Measurements from ENCODE around the gene NDUFS8.
"Not testable (repeated sequence)": the region's sequence is repeated elsewhere in the genome, so short reads cannot be mapped to it uniquely, and the experiment has no call there.

Gene NDUFS8

GRCh38 chr11:68030318-68031143 is at the start of gene NDUFS8:
Gene NDUFS8, plus strand, starts transcription at chr11:68030681. Its CDS starts 1,471 bp downstream, at chr11:68032152.
- DNase-seq, result peak; percentile 99

GRCh38 chr11:67981226-67981625 is 49.3 kb upstream of the NDUFS8 start:
- not testable (repeated sequence) for DNase-seq

DNA sequence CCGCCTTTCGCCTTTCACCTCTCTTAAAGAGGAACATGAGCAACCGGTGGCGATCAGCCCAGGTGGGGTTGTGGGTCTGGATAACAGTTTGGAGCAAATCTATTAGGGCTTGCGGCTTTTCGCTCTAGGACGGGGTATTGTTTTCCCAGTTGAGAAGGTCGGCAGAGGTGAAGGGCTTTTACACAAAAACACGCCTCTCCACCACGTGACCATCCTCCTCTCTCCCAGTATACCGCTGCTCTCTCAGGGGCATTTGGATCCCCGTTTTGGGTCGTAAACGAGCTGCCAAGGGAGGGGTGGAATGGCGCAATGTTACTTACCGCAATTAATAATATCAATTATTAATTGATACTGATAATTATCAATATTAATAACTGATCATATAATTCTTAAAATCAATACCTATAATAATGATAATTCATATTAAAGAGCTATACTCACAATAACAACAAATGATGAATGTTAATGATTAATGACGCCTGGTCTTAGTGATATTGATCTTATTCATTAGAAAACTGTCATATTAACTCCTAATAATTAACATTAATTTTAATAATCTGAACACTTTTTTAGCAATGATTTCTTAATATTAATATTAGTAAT is 48.1 kb upstream of the NDUFS8 start:
- DNase-seq, result not testable (repeated sequence)

DNA sequence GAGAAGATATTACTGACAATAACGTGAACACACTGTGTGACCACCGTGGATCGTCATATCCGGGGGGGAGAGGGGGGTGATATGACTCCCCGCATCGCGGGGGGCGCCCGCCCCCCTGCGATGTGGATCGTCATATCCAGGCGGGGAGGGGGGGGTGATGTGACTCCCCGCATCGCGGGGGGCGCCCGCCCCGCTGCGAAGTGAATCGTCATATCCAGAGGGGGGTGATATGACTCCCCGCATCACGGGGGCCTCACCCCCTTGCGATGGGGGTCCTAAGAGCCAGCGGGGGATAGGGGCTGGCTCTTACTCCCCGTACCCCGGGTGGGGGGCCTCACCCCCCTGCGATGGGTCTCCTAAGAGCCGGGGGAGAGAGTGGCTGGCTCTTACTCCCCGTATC is 46.5 kb upstream of the NDUFS8 start:
- no peak for DNase-seq

GRCh38 chr11:67985302-67985701 is 45.2 kb upstream of the NDUFS8 start:
- DNase-seq, result not testable (repeated sequence)

- not testable (repeated sequence) for DNase-seq
Measured at GRCh38 chr11:67990546-67991346, 39.7 kb upstream of the NDUFS8 start.

- not testable (repeated sequence) for DNase-seq
Measured at GRCh38 chr11:67991347-67992121, 38.9 kb upstream of the NDUFS8 start.

- DNase-seq, result peak; percentile 29
Measured at GRCh38 chr11:67993821-67994220, 36.7 kb upstream of the NDUFS8 start.

GRCh38 chr11:67994387-67994786 is 36.1 kb upstream of the NDUFS8 start:
- not testable (repeated sequence) for DNase-seq

- DNase-seq, result not testable (repeated sequence)
Measured at GRCh38 chr11:67995129-67995528, 35.4 kb upstream of the NDUFS8 start.

DNA sequence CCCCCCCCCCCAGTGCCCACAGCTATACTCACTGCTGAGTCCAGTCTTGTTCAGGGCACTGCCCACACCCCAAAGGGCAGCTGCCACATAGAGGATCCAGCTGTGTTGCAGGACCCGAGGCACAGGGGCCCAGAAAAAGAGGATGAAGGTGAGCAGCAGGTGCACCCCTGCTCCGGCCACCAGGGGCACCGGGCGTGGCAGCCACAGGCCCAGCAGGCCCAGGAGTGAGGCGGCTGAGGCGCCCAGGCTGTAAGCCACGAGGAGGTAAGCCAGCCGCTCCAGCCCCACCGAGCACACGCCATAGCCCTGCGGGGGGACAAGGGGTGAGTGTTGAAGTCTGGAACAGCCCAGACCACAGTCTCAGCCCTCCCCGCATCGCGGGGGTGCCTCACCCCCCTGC is 34.9 kb upstream of the NDUFS8 start:
- DNase-seq, result not testable (repeated sequence)

DNA sequence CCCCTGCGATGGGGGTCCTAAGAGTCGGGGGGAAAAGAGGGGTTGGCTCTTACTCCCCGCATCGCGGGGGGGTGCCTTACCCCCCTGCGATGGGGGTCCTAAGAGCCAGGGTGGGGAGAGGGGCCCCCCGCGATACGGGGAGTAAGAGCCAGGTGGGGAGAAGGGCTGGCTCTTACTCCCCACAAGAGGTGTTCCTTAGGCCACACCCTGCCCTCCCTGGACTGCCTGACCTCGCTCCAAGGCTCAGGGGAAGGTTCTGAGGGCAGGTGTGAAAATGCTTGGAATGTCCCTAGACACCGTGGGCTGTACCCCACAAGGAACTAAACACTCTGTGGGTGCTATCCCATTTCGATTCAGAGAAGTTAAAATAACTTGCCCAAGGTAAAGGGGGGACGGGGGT is 34.4 kb upstream of the NDUFS8 start:
- DNase-seq, result no peak

GRCh38 chr11:67996622-67997474 is 33.6 kb upstream of the NDUFS8 start:
- peak; percentile 78 for DNase-seq

GRCh38 chr11:67997475-67997921 is 33.0 kb upstream of the NDUFS8 start:
- DNase-seq, result no peak

DNA sequence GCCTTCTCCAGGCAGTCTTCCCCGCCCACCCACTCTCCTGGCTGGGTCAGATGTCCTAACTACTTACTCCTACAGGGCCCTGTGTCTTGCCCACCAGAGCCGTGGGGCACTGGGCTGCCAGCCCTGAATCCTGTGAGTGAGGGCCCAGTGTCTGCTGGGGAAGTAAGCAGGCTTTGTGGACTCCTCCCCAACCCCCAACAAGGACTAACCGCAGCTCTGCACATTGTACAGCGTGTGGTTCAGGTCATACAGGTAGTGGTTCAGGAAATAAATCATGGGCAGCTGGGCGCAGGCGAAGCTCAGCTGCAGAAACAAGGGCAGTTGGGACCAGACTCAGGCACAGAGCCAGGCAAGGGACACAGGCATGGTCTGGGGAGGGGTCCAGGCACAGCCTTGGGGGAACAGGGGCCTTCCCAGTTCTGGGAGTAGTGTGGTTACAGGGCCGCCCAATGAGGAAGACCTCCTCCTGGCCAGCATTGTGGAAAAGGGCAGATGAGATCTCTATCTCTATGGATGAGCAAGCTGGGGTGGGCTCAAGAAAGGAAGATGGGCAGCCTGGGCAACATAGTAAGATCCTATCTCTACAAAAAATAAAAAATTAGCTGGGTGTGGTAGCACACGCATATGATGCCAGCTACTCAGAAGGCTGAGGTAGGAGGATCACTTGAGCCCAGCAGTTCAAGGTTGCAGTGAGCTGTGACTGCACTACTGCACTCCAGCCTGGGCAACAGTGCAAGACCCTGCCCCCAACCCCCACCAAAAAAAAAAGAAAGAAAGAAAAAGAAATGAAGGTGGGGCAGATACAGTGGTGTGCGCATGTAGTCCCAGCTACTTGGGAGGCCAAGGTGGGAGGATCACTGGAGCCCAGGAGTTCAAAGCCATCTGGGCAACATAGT is 32.1 kb upstream of the NDUFS8 start:
- no peak for DNase-seq

GRCh38 chr11:67999201-67999629 is 31.3 kb upstream of the NDUFS8 start:
- no peak for DNase-seq

GRCh38 chr11:67999704-68000103 is 30.8 kb upstream of the NDUFS8 start:
- DNase-seq, result no peak

DNA sequence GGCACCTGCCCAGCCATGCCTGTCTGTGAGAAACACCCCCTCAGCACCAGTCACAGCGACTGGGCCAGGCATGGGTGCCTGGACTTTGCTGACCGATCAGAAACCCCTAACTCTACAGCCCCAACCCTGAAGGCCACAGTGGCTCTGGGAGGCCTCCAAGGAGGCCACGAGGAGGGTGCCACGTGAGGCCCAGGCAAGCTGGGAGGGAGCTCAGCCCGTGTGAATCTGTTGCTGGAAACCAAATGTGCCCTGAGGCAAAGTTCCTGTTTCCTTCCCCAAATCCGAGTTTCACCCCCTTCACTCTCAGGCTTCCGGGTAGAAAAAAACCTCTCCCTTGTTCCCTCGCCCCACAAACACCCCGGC is 27.9 kb upstream of the NDUFS8 start:
- no peak for DNase-seq

DNA sequence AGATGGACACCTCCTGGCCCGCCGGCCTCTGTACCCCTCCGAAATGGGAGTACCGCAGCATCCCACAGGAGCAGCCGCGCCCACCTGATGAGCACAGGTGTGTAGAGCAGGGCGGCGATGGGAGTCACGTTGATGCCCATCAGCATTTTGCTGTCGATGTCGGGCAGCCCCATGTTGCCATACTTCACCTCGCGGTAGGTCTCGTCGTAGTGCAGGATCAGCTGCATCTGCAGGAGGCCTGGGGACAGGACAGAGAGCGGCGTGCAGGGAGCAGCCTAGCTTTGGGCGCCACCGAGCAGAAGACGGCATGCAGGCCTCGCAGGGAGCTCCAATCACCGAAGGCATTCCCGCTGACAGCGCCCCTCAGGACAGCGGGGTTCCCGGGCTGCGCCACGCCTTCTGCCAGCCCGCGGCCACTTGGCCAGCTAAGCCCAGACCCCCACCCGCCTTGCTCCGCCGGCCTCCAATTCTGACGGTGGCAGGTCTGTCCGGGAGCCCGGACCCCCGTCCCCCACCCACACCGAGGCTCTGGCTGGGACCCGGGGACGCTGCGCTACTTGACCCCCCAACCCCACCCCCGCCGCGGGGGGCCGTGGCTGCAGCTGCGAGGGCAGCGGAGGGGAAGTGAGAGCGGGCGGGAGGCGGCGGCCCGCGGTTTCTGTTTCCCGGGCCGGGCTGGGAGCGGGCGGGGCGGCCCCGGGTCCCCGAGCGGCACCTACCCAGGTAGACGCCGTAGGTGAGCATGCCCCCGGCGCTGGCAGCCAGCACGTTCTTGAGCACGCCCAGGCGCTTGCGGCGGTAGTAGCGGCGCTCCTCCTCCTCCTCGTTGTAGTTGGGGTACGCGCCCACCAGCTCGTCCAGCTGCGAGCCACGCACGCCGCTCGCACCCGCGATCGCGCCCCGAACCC is 27.3 kb upstream of the NDUFS8 start:
- peak; percentile 47 for DNase-seq
